IMR-90 (cell line): Measurements from ENCODE around the gene ZCCHC14.

Experiments used
- FOS ChIP-seq: fragments of 150-350 bp; IDR thresholded peaks from 2 replicates; pipeline ENCODE4 v1.6.1; 2016; ENCODE audit warnings: low read depth, low read length
- POLR2A ChIP-seq: IDR thresholded peaks from 2 replicates; pipeline ENCODE4 v1.6.1; 2012; ENCODE audit warnings: mild to moderate bottlenecking, low read depth, low read length
- SMC3 ChIP-seq: fragments of 150-350 bp; IDR thresholded peaks from 2 replicates; pipeline ENCODE4 v1.6.1; 2016; ENCODE audit warnings: low read depth, mild to moderate bottlenecking, antibody characterized with exemption, low read length, moderate library complexity
- TF ChIP-seq, protein P1 (sequence below): conservative IDR thresholded peaks from 2 replicates; pipeline ENCODE4 v1.5.1; 2012; ENCODE audit warnings: mild to moderate bottlenecking, low read depth, low read length, improper control_type of control experiment

DNA sequence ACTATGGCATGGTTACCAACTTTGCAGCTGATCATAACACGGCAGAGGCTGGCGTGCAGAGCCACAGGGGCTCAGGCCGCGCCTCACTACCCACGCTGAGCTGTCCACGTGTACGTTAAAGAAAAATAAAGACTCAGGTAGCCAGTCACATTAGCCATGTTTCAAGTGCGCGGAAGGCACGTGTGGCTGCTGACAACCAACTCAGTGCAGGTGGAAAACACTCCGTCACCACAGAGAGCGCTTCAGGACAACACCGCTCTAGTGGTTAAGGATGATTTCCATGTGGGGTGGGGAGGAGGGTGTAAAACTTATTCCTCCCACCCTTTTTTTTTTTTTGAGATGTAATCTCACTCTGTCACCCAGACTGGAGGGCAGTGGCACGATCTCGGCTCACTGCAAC, 33.8 kb downstream of the ZCCHC14 start:
- TF ChIP-seq, protein P1, sequence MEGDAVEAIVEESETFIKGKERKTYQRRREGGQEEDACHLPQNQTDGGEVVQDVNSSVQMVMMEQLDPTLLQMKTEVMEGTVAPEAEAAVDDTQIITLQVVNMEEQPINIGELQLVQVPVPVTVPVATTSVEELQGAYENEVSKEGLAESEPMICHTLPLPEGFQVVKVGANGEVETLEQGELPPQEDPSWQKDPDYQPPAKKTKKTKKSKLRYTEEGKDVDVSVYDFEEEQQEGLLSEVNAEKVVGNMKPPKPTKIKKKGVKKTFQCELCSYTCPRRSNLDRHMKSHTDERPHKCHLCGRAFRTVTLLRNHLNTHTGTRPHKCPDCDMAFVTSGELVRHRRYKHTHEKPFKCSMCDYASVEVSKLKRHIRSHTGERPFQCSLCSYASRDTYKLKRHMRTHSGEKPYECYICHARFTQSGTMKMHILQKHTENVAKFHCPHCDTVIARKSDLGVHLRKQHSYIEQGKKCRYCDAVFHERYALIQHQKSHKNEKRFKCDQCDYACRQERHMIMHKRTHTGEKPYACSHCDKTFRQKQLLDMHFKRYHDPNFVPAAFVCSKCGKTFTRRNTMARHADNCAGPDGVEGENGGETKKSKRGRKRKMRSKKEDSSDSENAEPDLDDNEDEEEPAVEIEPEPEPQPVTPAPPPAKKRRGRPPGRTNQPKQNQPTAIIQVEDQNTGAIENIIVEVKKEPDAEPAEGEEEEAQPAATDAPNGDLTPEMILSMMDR = no peak
- TF ChIP-seq POLR2A (no peak), SMC3 (no peak), FOS (no peak)
